ENCODE results near the gene RANBP1.

- TF ChIP-seq CTCF (IDR thresholded peaks at IDR 0.05 in 4 of 5, conservative IDR thresholded peaks at IDR 0.05 in 1 of 5) (no peak), POLR2A (IDR thresholded peaks at IDR 0.05) (no peak)
These were observed 31.9 kb upstream of the RANBP1 start for GRCh38 chr22:20083891-20084546.

Data from gastrocnemius medialis (tissue), 4 donors.